C4-2B (cell line): ENCODE measurements around the gene RGS4.

Source experiments
- ZFX ChIP-seq: fragments of 450-650 bp; IDR thresholded peaks from 2 replicates; pipeline ENCODE4 v1.6.1; 2017
- TF ChIP-seq, protein P1 (sequence below): fragments of 450-650 bp; conservative IDR thresholded peaks from 2 replicates; pipeline ENCODE4 v1.5.1; 2017; ENCODE audit warnings: mild to moderate bottlenecking

DNA sequence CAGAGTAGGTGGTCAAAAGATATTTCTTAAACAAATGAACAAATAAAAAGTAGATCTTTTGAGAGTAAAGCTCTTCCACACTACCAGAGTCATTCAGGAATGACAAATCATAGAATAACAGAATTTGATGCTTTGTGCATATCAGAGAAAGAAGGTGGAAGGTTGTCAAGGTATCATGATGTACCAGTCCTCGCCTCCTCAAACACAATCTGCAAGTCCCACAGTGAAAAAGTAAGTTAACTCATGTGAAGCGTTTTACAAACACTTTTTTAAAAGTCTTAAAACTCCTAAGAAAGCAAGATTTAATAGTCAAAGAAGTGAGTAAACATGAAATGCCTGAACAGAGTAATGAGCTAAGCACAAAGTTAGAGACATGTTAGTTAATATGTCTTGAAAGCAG, 2.5 kb upstream of the RGS4 start:
- TF ChIP-seq, protein P1, sequence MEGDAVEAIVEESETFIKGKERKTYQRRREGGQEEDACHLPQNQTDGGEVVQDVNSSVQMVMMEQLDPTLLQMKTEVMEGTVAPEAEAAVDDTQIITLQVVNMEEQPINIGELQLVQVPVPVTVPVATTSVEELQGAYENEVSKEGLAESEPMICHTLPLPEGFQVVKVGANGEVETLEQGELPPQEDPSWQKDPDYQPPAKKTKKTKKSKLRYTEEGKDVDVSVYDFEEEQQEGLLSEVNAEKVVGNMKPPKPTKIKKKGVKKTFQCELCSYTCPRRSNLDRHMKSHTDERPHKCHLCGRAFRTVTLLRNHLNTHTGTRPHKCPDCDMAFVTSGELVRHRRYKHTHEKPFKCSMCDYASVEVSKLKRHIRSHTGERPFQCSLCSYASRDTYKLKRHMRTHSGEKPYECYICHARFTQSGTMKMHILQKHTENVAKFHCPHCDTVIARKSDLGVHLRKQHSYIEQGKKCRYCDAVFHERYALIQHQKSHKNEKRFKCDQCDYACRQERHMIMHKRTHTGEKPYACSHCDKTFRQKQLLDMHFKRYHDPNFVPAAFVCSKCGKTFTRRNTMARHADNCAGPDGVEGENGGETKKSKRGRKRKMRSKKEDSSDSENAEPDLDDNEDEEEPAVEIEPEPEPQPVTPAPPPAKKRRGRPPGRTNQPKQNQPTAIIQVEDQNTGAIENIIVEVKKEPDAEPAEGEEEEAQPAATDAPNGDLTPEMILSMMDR, result no peak
- no peak for TF ChIP-seq ZFX
